GOT3 (cell line): ENCODE data around the gene TTF2.

Experiments
- DNase-seq: peaks from one replicate; lab custom pipeline; 2025; ENCODE audit warnings: mixed read lengths; lab: John Stamatoyannopoulos, UW

The TTF2 gene

DNA sequence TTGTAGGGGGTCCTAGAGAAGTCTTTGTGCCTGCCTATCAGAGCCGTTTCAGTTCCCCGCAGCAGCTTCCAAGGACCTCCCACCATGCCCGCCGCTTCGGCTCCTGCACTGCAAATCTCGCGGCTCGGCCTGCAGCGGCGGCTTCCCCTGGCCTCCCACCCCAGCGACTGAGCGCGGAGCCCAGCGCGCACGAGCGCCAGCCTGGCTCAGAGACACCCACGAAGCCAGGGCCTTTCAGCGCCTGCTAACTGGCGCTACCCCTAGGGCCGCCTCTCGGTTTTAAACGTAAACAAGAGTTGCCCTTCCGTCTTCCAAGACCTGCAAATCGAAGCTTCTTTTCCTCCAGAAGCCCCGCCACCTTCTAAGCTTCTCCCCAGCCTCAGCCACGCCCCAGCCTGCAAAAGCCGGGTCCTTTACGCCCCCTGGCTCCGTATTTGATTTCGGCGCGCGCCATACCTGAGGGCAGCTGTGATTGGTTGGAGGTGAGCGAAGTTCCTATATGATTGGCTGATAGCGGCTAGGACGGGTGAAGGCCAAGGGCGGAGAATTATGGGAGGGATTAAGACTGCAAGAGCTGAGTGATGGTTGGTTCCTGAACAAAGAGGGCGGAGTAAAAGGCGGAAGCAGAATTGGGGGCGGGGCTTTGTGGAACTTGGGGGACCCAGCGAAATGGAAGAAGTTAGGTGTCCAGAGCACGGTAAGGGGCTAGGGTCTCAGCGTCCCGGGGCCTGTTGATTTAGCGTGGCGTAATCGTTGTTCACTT, at the start of gene TTF2:
TSS of gene TTF2 (plus strand) at position 649 of the 763 bp plus-strand sequence. CDS start at position 670, 21 bp downstream.
- peak; percentile 59 for DNase-seq

DNA sequence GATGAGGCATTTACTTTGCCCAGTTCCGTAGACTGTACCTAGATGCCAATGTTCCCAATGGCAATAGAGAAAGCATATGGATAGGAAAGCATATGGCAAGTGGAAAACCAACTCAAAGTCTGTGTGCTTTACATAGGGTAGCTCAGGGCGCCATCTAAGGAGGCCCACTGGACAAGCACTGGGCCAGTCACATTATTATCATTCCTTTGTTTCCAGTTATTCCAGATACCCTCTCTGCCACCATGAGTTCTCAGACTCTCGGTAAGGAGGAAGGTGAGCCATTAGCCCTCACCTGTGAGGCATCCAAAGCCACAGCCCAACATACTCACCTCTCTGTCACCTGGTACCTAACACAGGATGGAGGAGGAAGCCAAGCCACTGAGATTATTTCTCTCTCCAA, 48.8 kb upstream of the TTF2 start:
- no peak for DNase-seq

DNA sequence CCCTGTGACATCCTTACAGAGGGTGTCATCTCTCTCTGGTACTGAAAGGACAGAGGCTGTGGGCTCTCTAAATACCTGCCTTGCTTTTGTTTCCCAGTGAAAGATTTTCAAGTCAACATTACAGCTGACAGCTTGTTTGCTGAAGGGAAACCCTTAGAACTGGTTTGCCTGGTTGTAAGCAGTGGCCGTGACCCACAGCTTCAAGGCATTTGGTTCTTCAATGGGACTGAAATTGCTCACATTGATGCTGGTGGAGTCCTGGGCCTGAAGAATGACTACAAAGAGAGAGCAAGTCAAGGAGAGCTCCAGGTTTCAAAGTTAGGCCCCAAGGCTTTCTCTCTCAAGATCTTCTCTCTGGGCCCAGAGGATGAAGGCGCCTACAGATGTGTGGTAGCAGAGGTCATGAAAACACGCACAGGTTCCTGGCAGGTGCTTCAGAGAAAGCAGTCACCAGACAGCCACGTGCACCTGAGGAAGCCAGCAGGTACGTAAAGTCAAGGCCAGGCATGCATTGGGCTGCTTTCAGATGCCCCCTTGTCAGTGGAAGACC, 46.7 kb upstream of the TTF2 start:
- no peak for DNase-seq

DNA sequence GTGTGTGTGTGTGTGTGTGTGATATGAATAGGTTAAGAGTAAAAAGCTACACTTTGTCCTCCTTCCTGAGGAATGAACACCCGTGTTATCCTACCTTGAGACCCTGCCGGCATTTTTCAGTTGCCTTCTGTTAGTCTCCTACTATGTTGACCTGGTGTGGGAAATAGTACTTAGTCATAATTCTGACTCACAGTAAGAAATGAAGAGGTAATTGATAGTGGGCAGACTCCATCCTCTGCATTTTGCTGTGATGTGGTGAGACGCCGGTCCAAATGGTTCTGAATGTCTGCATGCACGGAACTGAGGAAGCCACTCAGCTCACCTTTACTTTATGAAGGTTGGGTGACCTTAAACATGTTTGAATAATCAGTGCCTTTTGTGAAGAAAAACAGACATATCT, 45.9 kb upstream of the TTF2 start:
- no peak for DNase-seq

GRCh38 chr1:117015724-117016123, 44.4 kb upstream of the TTF2 start:
- no peak for DNase-seq

DNA sequence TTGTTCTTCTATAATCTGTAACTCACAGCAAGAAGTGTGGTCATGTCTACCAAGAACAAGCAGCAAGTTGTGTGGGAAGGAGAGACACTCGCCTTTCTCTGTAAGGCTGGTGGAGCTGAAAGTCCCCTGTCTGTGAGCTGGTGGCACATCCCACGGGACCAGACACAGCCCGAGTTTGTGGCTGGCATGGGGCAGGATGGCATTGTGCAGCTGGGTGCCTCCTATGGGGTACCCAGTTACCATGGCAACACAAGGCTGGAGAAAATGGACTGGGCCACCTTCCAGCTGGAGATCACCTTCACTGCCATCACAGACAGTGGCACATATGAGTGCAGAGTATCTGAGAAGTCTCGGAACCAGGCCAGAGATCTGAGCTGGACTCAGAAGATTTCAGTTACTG, 43.1 kb upstream of the TTF2 start:
- no peak for DNase-seq

DNA sequence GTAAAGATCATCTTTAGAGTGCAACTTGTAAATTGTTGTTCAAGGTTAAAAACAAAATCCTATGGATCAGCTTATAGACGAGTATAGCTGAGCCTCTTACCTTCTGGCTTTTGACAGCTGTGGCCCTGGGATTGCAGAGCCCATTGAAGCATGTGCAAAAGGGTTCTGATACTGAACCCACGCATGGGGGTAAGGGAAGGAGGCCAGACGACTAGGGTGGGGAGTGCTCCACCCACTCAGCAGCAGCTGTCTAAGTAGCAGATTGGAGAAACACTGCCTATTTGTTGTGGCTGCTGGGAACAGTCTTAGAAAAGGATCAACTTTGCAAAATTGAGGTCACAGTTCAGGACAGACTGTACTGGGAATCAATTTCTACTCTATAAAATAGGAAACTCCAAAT, 42.5 kb upstream of the TTF2 start:
- DNase-seq, result no peak

DNA sequence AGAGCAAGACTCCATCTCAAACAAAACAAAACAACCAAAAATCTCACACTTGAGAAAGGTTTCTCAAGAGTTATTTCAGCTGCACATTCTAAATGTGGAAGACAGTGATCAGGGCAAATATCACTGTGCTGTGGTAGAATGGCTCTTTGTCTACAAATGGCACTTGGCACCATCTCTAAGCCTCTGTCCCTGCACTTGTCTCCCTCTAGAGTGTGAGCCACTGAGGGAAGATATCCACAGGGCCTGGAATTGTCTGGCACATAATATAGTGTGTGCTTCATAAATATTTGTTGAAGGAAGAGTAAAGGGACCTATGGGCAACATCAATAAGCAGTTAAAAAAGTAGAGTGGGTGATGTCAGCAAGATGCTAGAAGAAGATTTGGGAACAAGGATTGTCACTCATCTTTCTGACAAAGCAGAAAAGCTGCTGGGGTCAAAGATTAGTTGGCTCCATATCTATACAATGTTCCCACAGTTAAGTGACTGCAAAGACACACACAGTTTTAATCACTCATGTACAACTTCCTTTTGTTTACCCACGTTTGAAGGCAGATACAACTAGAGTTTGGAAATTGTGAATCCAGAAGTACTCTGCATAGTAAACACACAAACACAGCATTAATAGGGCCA, 39.5 kb upstream of the TTF2 start:
- DNase-seq, result no peak

DNA sequence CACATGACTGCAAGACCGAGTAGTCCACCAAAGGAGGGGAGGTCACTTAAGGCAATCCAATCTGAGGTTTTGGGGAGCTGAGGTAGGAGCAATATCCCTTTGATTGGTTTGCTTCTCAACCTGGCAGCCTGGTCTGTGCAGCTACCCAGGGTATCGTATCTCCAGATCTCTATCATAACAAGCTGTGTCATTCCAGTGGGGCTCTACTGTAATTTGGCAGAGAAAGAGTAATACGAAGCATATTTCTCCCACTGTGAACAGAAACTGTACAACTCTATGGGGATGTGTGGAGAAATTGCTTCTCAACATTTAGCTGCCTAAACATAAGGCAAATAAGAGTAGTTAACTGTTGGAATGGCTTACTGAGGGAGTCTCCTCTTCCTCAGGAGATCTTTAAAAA, 38.0 kb upstream of the TTF2 start:
- no peak for DNase-seq

DNA sequence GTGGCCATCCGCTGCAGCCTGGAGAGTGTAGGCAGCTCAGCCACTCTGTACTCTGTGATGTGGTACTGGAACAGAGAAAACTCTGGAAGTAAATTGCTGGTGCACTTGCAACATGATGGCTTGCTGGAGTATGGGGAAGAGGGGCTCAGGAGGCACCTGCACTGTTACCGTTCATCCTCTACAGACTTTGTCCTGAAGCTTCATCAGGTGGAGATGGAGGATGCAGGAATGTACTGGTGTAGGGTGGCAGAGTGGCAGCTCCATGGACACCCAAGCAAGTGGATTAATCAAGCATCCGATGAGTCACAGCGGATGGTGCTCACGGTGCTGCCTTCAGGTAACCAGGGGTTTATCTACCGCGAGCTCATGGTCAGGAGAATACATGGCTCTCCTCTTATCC, 34.6 kb upstream of the TTF2 start:
- DNase-seq, result no peak

- no peak for DNase-seq
Observed at GRCh38 chr1:117026361-117026760, 33.8 kb upstream of the TTF2 start.

- DNase-seq, result no peak
Observed at GRCh38 chr1:117029685-117030084, 30.4 kb upstream of the TTF2 start.

DNA sequence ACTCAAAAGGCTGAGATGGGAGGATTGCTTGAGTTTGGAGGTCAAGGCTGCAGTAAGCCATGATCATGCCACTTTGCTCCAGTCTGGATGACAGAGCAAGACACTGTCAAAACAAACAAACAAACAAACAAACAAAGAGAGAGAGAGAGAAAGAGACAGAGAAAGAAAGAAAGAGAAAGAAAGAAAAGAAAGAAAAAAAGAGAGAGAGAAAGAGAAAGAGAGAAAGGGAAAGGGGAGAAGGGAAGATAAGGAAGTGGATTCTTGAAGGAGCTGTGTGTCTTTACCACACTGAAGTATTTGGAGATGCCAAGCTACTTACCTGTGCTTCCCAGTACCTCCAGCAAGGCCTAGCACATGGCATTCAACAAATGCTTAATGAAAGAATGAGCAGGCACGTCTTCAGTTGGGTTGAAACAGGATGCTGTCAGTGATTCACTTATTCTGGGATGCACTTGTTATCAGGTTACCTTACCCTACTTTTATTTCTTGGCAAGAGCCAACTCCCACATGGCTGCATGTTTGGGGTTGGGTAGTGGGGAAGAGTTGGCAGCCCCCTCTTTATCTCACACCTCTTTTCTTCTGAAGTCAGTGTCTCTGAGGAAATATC, 29.8 kb upstream of the TTF2 start:
- no peak for DNase-seq

DNA sequence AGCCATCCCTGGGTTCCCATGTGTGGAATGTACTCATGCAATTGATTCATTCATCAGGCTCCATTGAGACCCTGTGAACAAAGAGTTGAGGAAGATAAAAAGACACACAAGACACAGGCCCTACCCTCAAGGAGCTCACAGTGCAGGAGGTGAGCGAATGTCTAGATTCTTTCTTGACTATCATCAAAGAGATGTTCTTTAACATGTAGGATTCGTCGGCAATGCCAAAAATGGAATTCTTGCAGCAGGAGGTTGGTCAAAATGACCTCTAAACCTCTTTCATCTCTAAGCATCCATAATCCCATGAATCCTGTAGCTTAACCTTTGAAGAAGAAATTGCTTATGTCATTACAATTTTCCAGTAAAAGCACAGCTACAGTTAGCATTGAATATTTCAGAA, 27.9 kb upstream of the TTF2 start:
- DNase-seq, result no peak

DNA sequence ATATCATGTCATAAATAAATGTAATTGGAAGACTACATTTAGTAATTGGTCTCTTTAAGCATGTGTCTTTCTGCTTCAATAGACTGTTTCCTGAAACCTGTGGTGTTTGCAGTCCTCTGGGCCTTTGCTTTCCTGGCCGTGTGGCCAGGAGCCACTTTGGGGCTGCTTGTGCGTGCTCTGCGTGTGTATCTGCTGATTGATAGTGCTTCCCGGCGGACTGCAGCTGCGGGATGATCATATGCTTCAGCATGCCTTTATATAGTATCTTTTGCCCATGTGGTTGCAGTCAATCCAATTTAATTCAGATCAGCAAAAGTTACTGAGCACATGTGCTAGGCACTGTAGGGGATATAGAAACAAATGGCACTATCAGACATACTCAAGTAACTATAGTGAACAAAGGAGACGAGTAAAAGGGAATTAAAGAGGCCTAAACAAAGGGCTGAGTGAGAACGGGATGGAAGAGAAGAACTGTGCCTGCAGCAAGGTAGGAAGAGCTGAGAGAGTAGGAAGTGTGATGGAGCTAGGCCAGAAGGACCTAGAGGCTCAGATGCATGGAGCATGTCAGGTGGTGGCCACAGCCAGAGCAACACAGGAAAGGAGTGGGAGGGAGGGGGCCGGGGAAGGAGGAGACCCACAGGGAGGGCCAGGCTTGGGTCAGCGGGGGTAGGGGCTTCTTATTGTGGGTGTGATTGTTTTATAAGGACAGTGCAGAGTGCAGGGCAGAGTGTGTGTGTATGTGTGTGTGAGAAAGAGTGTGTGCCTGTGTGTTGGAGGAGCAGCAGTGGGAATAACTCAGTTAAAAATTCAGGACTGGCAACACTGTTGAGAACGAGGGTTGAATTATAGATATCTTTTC, 27.2 kb upstream of the TTF2 start:
- DNase-seq, result no peak

DNA sequence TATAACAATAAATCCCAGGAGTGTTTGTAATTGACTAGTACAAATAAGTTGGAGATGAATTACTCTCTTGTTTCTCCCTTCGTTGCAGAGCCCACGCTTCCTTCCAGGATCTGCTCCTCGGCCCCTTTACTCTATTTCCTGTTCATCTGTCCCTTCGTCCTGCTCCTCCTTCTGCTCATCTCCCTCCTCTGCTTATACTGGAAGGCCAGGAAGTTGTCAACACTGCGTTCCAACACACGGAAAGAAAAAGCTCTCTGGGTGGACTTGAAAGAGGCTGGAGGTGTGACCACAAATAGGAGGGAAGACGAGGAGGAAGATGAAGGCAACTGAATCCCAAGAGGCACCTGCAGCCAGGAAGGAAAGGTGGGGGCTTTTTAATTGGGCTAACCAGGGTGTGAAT, 26.4 kb upstream of the TTF2 start:
- no peak for DNase-seq

- DNase-seq, result no peak
Observed at GRCh38 chr1:117034791-117035290, 25.3 kb upstream of the TTF2 start.

DNA sequence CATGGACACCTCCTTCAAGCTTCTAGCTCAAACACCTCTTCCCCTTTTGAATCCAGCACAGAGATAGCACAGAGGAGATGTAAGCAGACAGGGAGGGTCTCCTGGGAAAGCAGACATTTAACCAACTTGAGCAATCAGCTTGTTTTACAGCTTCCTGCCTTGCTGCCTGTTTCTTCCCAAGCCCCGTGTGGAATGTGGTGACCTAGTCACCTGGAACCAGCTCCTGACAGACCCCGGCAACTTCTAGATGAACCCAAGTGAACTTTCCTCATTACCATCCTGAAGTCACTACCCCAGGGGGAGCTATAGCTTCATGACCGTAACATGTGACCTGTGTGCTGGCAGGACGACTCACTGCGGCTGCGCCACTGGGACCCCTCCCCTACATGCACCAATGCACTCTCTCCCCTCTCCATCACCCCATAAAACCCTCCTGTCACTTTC, 24.1 kb upstream of the TTF2 start:
- no peak for DNase-seq

GRCh38 chr1:117037802-117038201, 22.3 kb upstream of the TTF2 start:
- DNase-seq, result no peak

DNA sequence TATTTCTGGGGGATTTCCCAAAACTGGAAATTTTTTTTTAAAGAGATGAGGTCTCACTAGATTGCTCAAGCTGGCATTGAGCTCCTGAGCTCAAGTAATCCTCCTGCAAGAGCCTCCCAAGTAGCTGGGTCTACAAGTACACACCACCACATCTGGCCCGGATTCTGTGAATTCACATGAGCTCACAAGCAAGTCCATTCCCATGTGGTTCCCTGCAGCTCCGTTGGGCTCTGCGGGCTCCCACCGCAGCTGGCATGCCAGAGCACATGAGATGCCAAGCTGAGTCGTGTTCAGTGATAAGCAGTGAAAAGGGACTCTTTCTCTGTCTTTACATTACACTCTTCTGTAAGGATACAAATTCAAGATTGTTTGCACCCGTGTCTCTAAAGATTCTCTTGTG, 21.9 kb upstream of the TTF2 start:
- no peak for DNase-seq

- DNase-seq, result no peak
Observed at GRCh38 chr1:117044217-117044616, 15.9 kb upstream of the TTF2 start.

- DNase-seq, result no peak
Observed at GRCh38 chr1:117045644-117046043, 14.5 kb upstream of the TTF2 start.
